Activated T-cell treated with anti-CD3 and anti-CD28 coated beads, Interleukin-2, amount 50 U/mL, for 1 hour (primary cell): ENCODE data around the gene PTPN22.

Experiments
- DNase-seq: peaks from one replicate; pipeline ENCODE4 v3.0.0-alpha.2; 2020

Gene PTPN22

GRCh38 chr1:113793878-113794834 is 77.4 kb downstream of the PTPN22 start:
- DNase-seq: no peak

- DNase-seq: no peak
Measured at GRCh38 chr1:113792986-113793385, 78.5 kb downstream of the PTPN22 start.

GRCh38 chr1:113792471-113792870 is 79.0 kb downstream of the PTPN22 start:
- no peak for DNase-seq

GRCh38 chr1:113788802-113789201 is 82.7 kb downstream of the PTPN22 start:
- DNase-seq: no peak

GRCh38 chr1:113787663-113788062 is 83.8 kb downstream of the PTPN22 start:
- DNase-seq: no peak

- DNase-seq: no peak
Measured at GRCh38 chr1:113786069-113786468, 85.4 kb downstream of the PTPN22 start.

GRCh38 chr1:113784104-113784779 is 87.3 kb downstream of the PTPN22 start:
- DNase-seq: no peak

- DNase-seq: no peak
Measured at GRCh38 chr1:113783254-113784103, 88.0 kb downstream of the PTPN22 start.

GRCh38 chr1:113782406-113782805 is 89.1 kb downstream of the PTPN22 start:
- DNase-seq: no peak

GRCh38 chr1:113780374-113781146 is 91.0 kb downstream of the PTPN22 start:
- no peak for DNase-seq

- DNase-seq: no peak
Measured at GRCh38 chr1:113779542-113779941, 92.0 kb downstream of the PTPN22 start.

- no peak for DNase-seq
Measured at GRCh38 chr1:113777561-113777960, 94.0 kb downstream of the PTPN22 start.

GRCh38 chr1:113770031-113770430 is 101.5 kb downstream of the PTPN22 start:
- DNase-seq: no peak

- no peak for DNase-seq
Measured at GRCh38 chr1:113769601-113769970, 101.9 kb downstream of the PTPN22 start.

GRCh38 chr1:113768916-113769600 is 102.5 kb downstream of the PTPN22 start:
- DNase-seq: no peak

- no peak for DNase-seq
Measured at GRCh38 chr1:113765306-113766230, 105.9 kb downstream of the PTPN22 start.
